Progenitor cell of endocrine pancreas (in vitro differentiated cells): ENCODE data around the gene PAX8. TPM values are rescaled to one million over a fixed set of nuclear protein-coding genes. Genes with fewer than 3 reads are reported as not detected.
"Not testable (repeated sequence)": the region's sequence is repeated elsewhere in the genome, so short reads cannot be mapped to it uniquely, and the experiment has no call there.

Source experiments
- DNase-seq: peaks from one replicate; pipeline ENCODE4 v3.0.0; 2021; ENCODE audit warnings: low spot score; ENCODE audit not compliant: unreplicated experiment
- H3K27ac Mint-ChIP-seq: 2 replicates; pipeline ENCODE4 v1.8.0; 2021; ENCODE audit warnings: mild to moderate bottlenecking, moderate library complexity, mixed read lengths
- H3K27me3 Mint-ChIP-seq: 2 replicates; pipeline ENCODE4 v1.8.0; 2021; ENCODE audit warnings: mixed read lengths
- H3K36me3 Mint-ChIP-seq: 2 replicates; pipeline ENCODE4 v1.8.0; 2022; ENCODE audit warnings: mixed read lengths; ENCODE audit not compliant: insufficient read depth
- H3K4me1 Mint-ChIP-seq: 2 replicates; pipeline ENCODE4 v1.8.0; 2021; ENCODE audit warnings: low read depth, mixed read lengths
- H3K4me3 Mint-ChIP-seq: 2 replicates; pipeline ENCODE4 v1.8.0; 2021; ENCODE audit warnings: low read depth, mild to moderate bottlenecking, moderate library complexity, mixed read lengths
- H3K9me3 Mint-ChIP-seq: 2 replicates; pipeline ENCODE4 v1.8.0; 2021; ENCODE audit warnings: low read depth, mixed read lengths
- total RNA-seq: library from RNA; stranded (reverse); gene quantifications from 2 replicates; pipeline ENCODE4 v1.2.1, GENCODE V29; 2021
- TF ChIP-seq, protein P1 (sequence below): fragments of 200-600 bp; sonication (generic); IDR thresholded peaks from one replicate; pipeline ENCODE4 v1.5.0; 2021; ENCODE audit warnings: antibody characterized with exemption, mild to moderate bottlenecking; ENCODE audit not compliant: unreplicated experiment

Gene PAX8
- total RNA-seq, 1 donor from 2014 or later: 3.9 TPM

DNA sequence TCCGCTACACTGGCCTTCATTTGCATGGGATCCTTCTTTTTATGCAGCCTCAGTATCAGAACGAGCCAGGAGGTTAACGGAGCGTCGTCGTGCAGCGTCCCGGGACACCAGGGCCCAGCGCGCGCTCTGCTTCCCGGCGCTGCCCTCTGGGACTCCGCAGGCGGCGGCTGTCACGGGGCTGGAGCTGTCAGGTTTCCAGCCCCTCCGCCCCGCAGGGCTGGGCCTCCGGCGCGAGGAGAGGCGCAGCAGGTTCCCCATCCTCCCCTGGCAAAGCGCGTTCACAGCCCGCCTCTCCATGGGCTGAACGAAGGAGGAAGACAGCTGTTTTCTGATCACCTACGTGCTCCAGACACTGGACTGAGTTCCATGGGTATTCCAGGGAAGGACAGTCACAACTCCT lies 12.5 kb upstream of the PAX8 start:
- TF ChIP-seq, protein P1, sequence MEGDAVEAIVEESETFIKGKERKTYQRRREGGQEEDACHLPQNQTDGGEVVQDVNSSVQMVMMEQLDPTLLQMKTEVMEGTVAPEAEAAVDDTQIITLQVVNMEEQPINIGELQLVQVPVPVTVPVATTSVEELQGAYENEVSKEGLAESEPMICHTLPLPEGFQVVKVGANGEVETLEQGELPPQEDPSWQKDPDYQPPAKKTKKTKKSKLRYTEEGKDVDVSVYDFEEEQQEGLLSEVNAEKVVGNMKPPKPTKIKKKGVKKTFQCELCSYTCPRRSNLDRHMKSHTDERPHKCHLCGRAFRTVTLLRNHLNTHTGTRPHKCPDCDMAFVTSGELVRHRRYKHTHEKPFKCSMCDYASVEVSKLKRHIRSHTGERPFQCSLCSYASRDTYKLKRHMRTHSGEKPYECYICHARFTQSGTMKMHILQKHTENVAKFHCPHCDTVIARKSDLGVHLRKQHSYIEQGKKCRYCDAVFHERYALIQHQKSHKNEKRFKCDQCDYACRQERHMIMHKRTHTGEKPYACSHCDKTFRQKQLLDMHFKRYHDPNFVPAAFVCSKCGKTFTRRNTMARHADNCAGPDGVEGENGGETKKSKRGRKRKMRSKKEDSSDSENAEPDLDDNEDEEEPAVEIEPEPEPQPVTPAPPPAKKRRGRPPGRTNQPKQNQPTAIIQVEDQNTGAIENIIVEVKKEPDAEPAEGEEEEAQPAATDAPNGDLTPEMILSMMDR: no peak
- Mint-ChIP-seq H3K4me3 (no peak overlapping the region), H3K36me3 (no peaks in the 10 kb centered on the region), H3K27ac (no peak overlapping the region), H3K9me3 (peaks cover 3% of the 10 kb centered on the region), H3K27me3 (peaks cover 85% of the 10 kb centered on the region), H3K4me1 (peaks cover 12% of the 10 kb centered on the region)
- no peak for DNase-seq

DNA sequence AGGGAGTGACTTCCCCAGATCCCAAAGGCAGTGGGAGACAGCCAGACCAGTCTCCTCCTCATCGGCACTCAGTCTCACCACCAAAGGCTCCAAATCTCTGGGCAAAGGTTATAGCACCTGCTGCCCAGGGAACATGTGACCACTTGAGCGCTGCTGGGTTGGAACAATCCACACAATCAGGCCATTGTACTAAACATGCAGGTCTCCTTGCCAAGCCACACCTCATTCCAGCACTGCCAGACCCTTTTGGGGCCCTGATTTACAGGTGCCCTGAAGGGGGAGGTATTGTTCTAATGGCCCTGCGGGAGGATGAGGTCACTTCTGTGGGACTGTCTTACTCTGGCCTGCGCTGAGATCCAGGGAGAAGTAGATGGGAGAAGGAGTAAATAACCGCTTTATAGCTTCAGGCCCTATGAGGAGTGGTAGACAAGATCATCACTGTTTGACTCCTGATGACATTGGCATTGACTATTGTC lies 10.0 kb upstream of the PAX8 start:
- H3K27ac Mint-ChIP-seq: peak overlapping the region; percentile 88
- not testable (repeated sequence) for H3K4me3 Mint-ChIP-seq, H3K36me3 Mint-ChIP-seq, DNase-seq, H3K9me3 Mint-ChIP-seq
- peaks cover 12% of the 10 kb centered on the region for H3K4me1 Mint-ChIP-seq
- peaks cover 80% of the 10 kb centered on the region for H3K27me3 Mint-ChIP-seq

DNA sequence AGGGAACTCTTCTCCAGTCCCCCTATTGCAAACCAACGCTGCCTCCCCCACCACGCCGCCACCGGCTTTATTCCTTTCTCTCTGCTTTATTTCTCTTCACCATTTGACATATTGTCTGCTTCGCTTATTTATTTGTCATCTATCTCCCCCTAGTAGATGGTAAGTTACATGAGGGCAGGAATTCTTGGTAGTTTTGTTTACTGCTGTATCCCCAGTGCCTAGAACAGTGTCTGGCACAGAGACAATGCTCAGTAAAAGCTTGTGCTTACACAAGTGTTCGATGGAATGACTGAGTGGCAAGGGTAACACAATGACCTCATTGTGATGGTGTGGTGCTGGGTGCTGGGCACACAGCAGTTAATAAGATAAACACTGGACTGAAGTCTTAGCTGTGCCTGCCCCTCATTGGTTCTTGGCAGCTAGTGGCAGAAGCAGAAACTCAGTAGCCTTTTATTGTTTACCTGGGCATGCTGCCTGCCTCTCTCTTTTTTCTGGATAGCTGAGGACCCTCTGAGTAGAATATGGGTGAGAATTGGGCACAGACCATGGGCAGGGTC lies 9.5 kb upstream of the PAX8 start:
- Mint-ChIP-seq H3K4me1 (peaks cover 14% of the 10 kb centered on the region), H3K27ac (peak overlapping the region; percentile 88), H3K27me3 (peaks cover 77% of the 10 kb centered on the region)
- not testable (repeated sequence) for H3K9me3 Mint-ChIP-seq, H3K36me3 Mint-ChIP-seq, DNase-seq, H3K4me3 Mint-ChIP-seq

DNA sequence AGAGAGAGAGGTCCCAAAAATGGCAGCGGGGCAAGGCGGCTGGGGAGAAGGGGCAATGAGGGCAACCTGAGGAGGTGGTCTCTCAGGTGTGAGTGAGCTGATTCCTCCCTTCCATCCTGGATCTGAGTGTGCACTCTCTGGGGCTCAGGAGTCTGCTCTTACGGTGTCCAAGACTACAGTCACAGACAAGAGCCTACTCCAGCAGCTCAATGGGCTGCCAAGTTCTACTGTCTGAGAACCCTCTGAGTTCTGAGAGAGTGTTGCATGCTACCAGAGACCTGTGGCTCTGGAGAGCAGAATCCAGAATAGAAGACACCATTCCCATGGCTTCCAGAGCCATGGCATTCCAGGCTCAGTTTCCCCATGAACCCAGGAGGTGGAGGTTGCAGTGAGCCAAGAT lies 7.1 kb upstream of the PAX8 start:
- Mint-ChIP-seq H3K4me1 (peaks cover 17% of the 10 kb centered on the region), H3K9me3 (peaks cover 3% of the 10 kb centered on the region), H3K27me3 (peaks cover 77% of the 10 kb centered on the region), H3K4me3 (no peak overlapping the region), H3K36me3 (no peaks in the 10 kb centered on the region), H3K27ac (no peak overlapping the region)
- DNase-seq: no peak
- TF ChIP-seq, protein P1: no peak

DNA sequence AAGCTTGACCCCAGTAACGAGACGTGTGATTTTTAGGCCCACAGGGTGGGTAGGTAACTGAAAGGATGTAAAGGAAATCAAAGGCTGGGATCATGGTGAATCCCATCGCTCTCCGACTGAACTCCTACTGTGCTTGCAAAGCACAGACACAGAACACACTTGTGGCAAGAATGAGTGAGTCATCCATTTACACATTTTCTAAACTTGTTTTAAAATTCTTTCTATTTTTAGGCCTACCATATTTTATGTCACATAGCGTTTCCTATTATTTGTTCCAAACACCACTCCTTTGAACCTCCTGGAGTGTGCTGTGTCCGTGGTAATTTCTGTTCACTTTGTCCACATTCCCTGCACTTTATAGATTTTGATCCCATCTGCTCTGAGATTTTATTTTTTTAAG lies 6.3 kb upstream of the PAX8 start:
- DNase-seq, H3K4me3 Mint-ChIP-seq, H3K36me3 Mint-ChIP-seq, H3K9me3 Mint-ChIP-seq, H3K27ac Mint-ChIP-seq: not testable (repeated sequence)
- Mint-ChIP-seq H3K4me1 (peaks cover 17% of the 10 kb centered on the region), H3K27me3 (peaks cover 79% of the 10 kb centered on the region)

DNA sequence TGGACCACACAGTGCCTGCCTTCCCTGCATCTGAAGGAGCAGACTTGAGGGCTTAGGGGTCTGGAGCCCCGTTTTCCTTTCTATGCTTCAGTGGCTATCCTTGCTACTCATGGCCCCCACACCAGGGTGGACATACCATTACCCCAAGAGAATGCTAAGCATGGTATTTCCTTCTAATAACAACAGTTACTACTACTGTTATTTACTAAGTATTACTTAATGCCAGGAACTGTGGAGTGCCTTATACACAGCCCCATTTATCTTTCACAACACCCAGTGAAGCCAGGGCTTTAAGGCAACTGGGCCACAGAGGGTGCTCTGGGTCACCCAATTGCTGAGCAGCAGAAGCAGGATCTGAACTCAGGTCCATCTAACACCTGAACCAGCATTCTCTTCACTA lies 5.8 kb upstream of the PAX8 start:
- Mint-ChIP-seq H3K4me3 (no peak overlapping the region), H3K4me1 (peaks cover 17% of the 10 kb centered on the region), H3K27me3 (peaks cover 81% of the 10 kb centered on the region), H3K36me3 (no peaks in the 10 kb centered on the region), H3K9me3 (peaks cover 3% of the 10 kb centered on the region), H3K27ac (no peak overlapping the region)
- TF ChIP-seq, protein P1: no peak
- no peak for DNase-seq

DNA sequence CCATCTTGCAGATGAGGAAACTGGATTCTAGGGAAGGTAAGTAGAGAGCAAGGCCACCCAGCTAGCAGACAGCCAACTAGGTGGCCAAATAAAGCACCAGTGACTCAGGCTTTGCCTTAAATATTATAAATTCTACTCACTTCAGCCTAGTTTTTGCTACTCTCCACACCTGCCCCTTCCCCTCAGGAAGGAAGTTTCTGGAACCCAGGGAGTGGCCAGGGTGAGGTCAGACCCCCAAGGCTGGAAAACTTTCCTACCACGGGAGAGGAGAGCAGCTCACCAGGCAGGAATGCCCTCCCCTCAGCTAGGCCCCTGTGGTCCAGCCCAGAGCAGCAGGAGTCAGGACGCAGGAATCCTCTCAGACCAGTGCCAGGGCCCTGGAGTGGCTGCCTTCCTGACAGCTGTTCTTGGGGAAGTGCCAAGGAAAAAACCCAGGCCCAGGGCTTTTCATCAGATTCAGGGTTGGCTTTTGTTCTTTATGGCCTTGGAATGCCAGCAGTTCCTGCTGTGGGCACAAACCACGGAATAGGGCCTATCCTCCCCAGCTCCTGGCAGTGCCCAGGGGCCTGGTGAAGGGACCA lies 5.1 kb upstream of the PAX8 start:
- H3K4me1 Mint-ChIP-seq: peaks cover 14% of the 10 kb centered on the region
- H3K27ac Mint-ChIP-seq: no peak overlapping the region
- TF ChIP-seq, protein P1: no peak
- no peak overlapping the region for H3K4me3 Mint-ChIP-seq
- H3K27me3 Mint-ChIP-seq: peaks cover 83% of the 10 kb centered on the region
- peaks cover 3% of the 10 kb centered on the region for H3K9me3 Mint-ChIP-seq
- DNase-seq: no peak
- H3K36me3 Mint-ChIP-seq: no peaks in the 10 kb centered on the region
